Cardiac muscle cell (in vitro differentiated cells and primary cell): Measurements from ENCODE around the gene BMI1. TPM values are rescaled to one million over a fixed set of nuclear protein-coding genes. Genes with fewer than 3 reads are reported as not detected.
"Not testable (repeated sequence)": the region's sequence is repeated elsewhere in the genome, so short reads cannot be mapped to it uniquely, and the experiment has no call there.

Experiments
- DNase-seq, 2 donors: peaks; one replicate each; pipeline versions ENCODE4 v3.0.0 to v3.0.0-alpha.2; 2010 to 2017; ENCODE audit warnings: low read depth in 1 of 2, low spot score in 1 of 2
- H3K27ac ChIP-seq: fragments of 200-600 bp; sonication (generic); 2 replicates; pipeline ENCODE4 v1.5.1; 2016
- H3K27me3 ChIP-seq: fragments of 200-600 bp; sonication (generic); 2 replicates; pipeline ENCODE4 v1.6.0; 2016; ENCODE audit warnings: control low read depth
- H3K36me3 ChIP-seq: fragments of 200-600 bp; sonication (generic); 2 replicates; pipeline ENCODE4 v1.5.1; 2016; ENCODE audit warnings: control low read depth
- H3K4me1 ChIP-seq: fragments of 200-600 bp; sonication (generic); 2 replicates; pipeline ENCODE4 v1.8.1; 2017; ENCODE audit warnings: low read depth, mild to moderate bottlenecking, mixed run types
- H3K4me3 ChIP-seq: fragments of 200-600 bp; sonication (generic); 2 replicates; pipeline ENCODE4 v1.5.1; 2016; ENCODE audit warnings: mild to moderate bottlenecking
- H3K9me3 ChIP-seq: fragments of 200-600 bp; sonication (generic); 2 replicates; pipeline ENCODE4 v1.5.1; 2017; ENCODE audit warnings: low read depth, mild to moderate bottlenecking, control low read depth
- polyA plus RNA-seq: library from polyadenylated mRNA; unstranded; fragments of >200 nt; fragmentation: Nextera tagmentation; extraction: Ambion mirVana; gene quantifications from 2 replicates; pipeline ENCODE4 v1.2.1, GENCODE V29; 2016
- total RNA-seq: library from RNA; depleted of rRNA; stranded (reverse); fragments of >200 nt; gene quantifications from 2 replicates; pipeline ENCODE4 v1.2.3, GENCODE V29; 2016
- TF ChIP-seq, protein P1 (sequence below): IDR thresholded peaks from 2 replicates; pipeline ENCODE4 v1.5.1; 2012; ENCODE audit warnings: low read depth, mild to moderate bottlenecking, low read length

BMI1 gene
- total and polyA plus RNA-seq, 2 experiments from 2014 or later = 10.4 to 16.7 TPM

DNA sequence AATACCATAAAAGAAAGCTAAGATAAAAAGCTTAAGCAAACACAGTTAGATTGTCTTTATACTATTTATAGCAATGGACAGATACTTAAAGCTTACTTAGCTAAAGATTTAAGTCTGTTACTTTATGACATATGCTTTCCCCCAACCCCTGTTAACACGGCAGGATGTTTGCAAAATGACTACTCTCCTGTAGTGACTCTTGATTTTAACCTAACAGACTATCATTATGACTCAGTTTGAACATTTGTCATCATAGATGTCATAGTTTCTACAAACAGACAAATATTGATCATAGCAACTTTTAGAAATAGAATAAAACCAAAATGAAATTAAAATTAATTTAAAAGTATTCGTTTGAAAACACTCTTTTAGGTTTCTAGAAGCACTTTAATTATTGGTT, 12.5 kb upstream of the BMI1 start:
- no peaks in the 10 kb centered on the region for H3K36me3 ChIP-seq
- no peaks in the 10 kb centered on the region for H3K4me1 ChIP-seq
- DNase-seq = peak in 1 of 2 donors; percentile 11
- no peak overlapping the region for H3K4me3 ChIP-seq
- TF ChIP-seq, protein P1, sequence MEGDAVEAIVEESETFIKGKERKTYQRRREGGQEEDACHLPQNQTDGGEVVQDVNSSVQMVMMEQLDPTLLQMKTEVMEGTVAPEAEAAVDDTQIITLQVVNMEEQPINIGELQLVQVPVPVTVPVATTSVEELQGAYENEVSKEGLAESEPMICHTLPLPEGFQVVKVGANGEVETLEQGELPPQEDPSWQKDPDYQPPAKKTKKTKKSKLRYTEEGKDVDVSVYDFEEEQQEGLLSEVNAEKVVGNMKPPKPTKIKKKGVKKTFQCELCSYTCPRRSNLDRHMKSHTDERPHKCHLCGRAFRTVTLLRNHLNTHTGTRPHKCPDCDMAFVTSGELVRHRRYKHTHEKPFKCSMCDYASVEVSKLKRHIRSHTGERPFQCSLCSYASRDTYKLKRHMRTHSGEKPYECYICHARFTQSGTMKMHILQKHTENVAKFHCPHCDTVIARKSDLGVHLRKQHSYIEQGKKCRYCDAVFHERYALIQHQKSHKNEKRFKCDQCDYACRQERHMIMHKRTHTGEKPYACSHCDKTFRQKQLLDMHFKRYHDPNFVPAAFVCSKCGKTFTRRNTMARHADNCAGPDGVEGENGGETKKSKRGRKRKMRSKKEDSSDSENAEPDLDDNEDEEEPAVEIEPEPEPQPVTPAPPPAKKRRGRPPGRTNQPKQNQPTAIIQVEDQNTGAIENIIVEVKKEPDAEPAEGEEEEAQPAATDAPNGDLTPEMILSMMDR = no peak
- peaks cover 45% of the 10 kb centered on the region for H3K27me3 ChIP-seq
- H3K9me3 ChIP-seq = no peaks in the 10 kb centered on the region
- H3K27ac ChIP-seq = no peak overlapping the region

DNA sequence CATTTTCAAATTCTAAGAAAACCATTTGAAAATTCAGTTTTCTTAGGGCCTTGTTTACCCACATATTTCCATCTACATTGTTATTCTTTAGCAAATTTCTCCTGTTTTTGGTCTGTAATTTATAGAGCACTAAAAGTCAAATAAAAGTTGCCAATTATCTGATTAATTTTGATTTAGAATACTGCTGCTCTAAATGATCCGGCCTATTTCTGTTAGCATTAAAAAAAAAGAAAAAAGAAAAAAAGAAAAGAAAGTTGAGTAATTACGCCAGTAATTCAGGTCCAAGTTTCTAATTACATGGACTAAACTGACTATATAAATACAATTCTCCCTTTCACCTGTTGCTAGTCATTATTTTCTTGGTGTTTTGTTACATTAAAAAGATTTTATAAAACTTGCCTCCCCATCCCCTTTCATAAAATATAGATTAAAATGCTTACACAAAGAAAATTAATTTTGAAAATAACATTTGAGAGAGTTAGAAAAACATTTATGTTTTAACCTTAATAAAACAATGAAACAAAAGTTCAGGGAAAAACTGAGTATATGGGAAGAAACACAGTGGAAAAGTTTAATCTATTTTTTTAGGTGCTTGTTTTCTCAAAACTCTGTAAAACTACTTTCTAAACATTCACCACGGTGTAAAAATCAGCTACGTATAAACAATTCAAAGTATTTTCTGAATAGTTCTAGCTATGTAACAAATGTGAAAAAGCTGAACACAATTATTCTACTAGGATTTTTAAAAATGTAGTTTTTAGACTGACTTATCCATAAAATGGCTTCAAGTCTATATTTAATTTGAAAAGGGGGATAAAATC, 11.5 kb upstream of the BMI1 start:
- TF ChIP-seq, protein P1 = no peak
- H3K36me3 ChIP-seq = no peaks in the 10 kb centered on the region
- DNase-seq = no peak

DNA sequence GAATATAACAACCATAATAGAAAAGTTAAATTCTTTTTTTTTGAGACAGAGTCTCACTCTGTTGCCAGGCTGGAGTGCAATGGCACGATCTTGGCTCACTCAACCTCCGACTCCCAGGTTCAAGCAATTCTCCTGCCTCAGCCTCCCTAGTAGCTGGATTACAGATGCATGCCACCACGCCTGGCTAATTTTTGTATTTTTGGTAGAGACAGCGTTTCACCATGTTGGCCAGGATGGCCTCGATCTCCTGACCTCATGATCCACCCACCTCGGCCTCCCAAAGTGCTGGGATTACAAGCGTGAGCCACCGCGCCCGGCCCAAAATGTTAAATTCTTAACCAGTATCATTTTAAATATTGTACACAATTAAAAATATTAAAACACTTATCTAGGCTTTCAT, 10.9 kb upstream of the BMI1 start:
- not testable (repeated sequence) for H3K4me3 ChIP-seq, H3K27ac ChIP-seq, H3K9me3 ChIP-seq, H3K4me1 ChIP-seq, DNase-seq, H3K36me3 ChIP-seq
- H3K27me3 ChIP-seq = peaks cover 61% of the 10 kb centered on the region

More for the DNA sequence above, 11.5 kb upstream of the BMI1 start:
- H3K27me3 ChIP-seq = peaks cover 55% of the 10 kb centered on the region
- no peaks in the 10 kb centered on the region for H3K9me3 ChIP-seq
- no peaks in the 10 kb centered on the region for H3K4me1 ChIP-seq
- H3K27ac ChIP-seq = no peak overlapping the region
- no peak overlapping the region for H3K4me3 ChIP-seq

DNA sequence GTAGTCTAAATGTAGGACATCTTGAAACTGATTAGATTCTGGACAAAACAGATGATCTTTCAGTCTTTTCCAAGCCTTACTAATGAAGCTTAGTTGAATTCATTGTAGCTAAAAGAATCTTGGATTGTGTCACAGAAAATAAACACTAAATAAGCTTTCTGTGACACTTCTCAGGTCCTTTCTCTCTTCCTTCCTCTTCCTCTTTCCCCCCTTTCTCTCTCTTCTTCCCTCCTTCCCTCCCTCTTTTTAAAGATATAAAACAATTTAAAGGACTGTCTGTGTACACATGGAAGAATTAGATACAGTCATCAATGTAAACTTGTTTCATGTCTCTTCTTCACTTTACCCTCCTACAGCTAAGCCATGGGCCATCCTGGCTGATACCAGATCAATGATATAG, 10.0 kb upstream of the BMI1 start:
- no peak overlapping the region for H3K4me3 ChIP-seq
- TF ChIP-seq, protein P1 = no peak
- no peaks in the 10 kb centered on the region for H3K9me3 ChIP-seq
- H3K36me3 ChIP-seq = no peaks in the 10 kb centered on the region
- peaks cover 70% of the 10 kb centered on the region for H3K27me3 ChIP-seq
- H3K4me1 ChIP-seq = peaks cover 4% of the 10 kb centered on the region
- H3K27ac ChIP-seq = no peak overlapping the region
- DNase-seq = no peak

DNA sequence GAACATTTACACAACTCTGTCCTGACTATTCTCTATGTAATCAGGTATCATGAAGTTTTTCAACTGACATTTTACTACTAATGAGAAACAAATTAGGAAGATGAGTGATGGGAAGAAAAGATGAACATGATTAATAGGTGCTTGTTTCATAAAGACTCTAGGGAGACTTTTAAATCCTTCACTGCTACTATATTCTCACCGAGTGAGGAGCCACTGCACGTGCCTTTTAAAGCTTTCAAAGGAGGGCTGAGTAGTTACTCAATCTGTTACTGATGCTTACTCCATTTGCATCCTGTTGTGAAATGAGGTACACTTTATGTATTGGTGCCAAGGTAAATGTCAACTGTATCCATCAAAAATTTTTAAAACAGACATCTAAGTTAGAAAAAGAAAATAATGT, 6.0 kb upstream of the BMI1 start:
- Histone ChIP-seq H3K4me3 (no peak overlapping the region), H3K9me3 (no peaks in the 10 kb centered on the region), H3K27me3 (peaks cover 85% of the 10 kb centered on the region), H3K36me3 (no peaks in the 10 kb centered on the region), H3K4me1 (peaks cover 7% of the 10 kb centered on the region), H3K27ac (no peak overlapping the region)
- TF ChIP-seq, protein P1 = no peak
- peak in 1 of 2 donors; percentile 42 for DNase-seq

DNA sequence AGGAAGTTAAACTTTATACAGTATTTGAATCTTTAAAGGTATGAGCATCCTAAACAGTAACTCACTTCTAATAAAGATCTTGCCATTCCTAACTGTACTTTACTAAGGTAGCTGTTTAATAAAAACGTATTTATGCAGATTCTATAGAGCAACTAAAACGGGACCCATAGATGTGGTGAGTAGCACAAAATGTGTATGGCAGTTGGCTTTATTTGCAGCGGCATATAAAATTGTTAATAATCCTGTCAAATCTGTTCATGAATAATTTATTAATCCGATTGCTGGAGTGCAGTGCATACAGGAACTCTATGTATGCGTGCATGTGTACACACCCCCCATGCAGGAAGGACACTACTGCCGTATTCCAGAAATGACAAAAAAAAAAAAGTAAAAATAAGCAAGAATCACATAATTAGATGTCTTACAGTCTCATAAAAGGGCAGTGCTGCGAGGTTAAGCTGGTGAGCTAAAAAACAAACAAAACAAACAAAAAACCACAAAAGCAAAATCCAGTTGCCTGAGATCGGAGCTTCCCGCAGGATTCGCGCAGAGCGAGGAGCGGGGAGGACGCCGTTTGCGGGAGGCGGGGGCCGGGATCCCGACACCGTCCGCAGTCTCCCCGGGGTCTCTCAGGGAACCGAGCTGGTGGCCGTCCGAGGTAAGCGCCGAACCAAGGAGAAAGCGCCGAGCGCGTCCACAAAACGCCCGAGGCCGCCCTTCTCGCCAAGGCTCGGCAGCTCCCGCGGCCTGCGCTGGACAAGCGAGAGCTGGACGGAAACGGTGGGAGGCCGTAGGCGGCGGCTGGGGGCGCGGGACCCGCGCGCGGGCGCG, 5.2 kb upstream of the BMI1 start:
- TF ChIP-seq, protein P1 = no peak
- H3K4me1 ChIP-seq = peaks cover 7% of the 10 kb centered on the region
- peaks cover 81% of the 10 kb centered on the region for H3K27me3 ChIP-seq
- H3K9me3 ChIP-seq = no peaks in the 10 kb centered on the region
- no peak for DNase-seq
- H3K36me3 ChIP-seq = no peaks in the 10 kb centered on the region
- peak overlapping the region; percentile 54 for H3K4me3 ChIP-seq
- peak overlapping the region; percentile 74 for H3K27ac ChIP-seq
